Hematopoietic multipotent progenitor cell treated with erythropoietin and hydrocortisone succinate and interleukin-3 and kit ligand, for 6 days (in vitro differentiated cells): ENCODE measurements around the gene CFAP97.
"Not testable (repeated sequence)": the region's sequence is repeated elsewhere in the genome, so short reads cannot be mapped to it uniquely, and the experiment has no call there.

Experiments
- DNase-seq: peaks from one replicate; pipeline ENCODE4 v3.0.0-alpha.2; 2015

CFAP97 gene

DNA sequence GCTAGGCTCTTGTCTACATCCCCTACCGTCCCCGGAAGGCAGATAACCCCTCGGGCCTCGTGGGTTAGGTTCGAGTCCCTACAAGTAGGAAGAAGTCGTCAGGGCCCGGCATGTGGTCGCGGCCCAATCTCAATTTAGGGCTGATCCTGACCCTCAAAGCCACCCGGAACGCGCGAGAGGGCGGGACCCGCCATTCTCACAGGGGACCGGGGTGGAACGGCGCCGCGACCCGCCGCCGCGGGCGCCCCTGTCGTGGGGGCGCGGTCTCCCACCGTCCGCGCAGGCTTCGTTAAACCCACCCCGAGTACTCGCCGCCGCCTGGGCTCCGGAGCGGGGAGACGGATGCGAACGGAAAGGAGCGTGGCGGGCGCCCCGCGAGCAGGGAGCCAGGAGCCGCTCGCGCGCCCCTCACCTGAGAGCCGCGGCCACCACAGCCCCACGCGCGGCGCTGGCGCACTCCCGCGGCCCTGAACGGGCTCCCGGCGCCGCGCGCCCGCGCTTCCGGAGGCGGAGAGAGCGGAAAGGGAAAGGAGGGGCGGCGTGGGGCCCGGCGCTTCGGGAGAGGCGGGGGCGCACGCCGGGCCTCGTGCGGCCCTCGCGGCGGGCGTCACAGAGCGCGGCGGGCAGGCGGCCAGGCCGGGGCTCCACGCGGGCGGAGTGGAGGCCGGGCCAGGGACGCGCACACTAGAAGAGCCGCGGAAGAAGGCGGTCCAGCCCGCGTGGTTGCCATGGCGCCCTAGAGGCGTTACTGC lies at the start of gene CFAP97:
CFAP97 (minus strand) TSS at position 515 of the 752 bp plus-strand sequence. CDS start 12,804 bp downstream, outside the sequence.
- DNase-seq, result peak; percentile 90

DNA sequence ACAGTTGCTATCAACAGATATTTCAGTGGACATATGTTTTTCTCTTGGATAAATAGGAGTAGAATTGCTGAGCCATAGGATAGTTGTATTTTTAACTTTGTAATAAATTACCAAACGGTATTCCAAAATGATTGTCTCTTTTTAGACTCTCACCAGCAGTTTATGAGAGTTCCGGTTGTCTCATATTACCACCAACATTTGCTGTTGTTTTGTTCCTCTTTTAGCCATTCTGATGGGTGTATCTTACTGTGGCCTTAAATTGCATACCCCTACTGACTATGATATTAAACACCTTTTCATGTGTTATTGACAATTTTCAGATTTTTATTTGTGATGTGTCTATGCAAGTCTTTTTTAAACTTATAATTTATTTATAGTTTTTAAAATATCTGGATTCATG lies 45.3 kb upstream of the CFAP97 start:
- DNase-seq, result no peak

DNA sequence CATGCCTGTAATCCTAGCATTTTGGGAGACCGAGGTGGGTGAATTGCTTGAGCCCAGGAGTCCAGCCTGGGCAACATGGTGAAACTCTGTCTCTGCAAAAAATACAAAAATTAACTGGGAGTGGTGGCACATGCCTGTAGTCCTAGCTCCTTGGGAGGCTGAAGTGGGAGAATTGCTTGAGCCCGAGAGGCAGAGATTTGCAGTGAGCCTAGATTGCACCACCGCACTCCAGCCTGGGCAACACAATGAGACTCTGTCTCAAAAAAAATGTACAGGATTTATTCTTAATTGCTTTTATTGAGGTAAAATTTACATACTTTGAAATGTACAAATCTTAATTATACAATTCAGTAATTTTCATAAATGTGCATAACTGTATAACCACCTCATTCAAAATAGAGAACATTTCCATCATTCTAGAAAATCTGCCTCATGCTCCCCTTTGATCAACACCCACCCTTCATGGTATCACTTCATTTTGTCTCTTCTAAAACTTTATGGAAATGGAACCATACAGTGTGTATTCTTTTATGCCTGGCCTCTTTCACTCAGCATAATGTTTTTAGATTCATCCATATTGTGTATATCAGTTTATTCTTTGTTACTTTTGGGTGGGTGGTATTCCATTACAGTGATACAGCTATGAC lies 44.7 kb upstream of the CFAP97 start:
- DNase-seq, result no peak

DNA sequence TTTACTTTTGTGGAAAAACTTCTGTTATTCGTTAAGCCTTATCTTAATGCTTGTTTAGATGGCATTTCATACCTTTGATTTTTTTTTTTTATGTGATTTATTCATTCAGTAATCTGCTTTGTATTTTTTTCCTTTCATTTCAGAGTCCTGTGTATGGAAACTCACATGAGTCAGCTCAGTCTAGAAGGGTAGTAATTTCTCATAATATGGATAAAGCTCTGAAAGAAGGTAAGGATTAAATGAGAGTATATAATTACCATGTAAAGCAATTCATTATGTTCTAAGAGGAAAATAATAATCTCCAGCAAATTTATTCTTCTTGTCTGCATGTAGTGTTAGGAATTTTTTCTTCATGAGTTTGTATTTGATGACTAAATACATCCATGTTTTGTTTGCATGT lies 43.4 kb upstream of the CFAP97 start:
- no peak for DNase-seq

DNA sequence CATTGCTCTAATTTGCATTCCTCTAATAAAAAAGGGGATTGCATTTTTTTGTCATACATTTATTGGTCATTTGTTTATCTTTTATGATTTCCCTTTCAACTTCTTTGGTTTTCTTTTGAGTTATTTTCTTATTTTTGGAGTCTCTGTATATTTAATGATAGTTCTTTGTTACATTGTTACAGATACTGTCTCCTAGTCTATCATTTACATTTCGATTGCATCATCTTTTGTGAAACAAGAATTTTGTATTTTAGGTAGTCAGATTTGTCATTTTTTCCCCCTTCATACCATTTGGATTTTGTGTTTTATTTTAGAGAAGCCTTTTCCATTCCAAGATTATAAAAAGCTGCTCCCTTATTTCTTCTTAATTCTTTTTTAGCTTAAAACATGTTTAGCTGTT lies 42.7 kb upstream of the CFAP97 start:
- DNase-seq, result no peak

DNA sequence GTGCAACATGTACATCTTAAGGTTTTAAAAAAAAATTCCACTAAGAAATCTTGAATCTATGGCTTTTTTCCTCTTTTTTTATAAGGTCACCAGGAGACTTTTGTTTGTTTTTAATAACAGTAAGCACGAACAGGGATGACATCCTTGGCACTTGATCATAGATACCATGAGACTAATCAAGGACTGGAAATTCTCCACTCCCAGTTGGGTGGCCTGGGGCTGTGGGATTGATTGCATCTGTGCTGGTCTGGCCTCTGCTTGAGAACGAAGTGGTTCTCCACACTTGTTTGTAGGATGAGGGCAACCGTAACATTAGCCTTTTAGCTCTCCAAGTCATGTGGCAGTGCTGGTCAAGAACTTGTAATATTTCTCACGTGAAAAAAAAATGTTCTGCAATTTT lies 41.0 kb upstream of the CFAP97 start:
- no peak for DNase-seq

DNA sequence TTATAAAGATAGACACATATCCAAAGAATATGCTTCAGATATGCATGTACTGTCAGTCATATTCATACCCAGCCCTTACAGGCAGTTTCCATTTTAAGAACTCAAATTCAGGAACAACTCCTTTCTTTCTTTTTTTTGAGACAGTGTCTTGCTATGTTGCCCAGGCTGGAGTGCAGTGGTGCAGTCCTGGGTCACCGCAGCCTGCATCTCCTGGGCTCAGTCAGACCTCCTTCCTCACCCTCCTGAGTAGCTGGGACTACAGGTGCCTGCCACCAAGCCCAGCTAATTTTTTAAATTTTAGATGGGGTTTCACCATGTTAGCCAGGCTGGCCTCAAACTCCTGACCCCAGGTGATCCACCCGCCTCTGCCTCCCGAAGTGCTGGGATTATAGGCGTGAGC lies 40.1 kb upstream of the CFAP97 start:
- no peak for DNase-seq

DNA sequence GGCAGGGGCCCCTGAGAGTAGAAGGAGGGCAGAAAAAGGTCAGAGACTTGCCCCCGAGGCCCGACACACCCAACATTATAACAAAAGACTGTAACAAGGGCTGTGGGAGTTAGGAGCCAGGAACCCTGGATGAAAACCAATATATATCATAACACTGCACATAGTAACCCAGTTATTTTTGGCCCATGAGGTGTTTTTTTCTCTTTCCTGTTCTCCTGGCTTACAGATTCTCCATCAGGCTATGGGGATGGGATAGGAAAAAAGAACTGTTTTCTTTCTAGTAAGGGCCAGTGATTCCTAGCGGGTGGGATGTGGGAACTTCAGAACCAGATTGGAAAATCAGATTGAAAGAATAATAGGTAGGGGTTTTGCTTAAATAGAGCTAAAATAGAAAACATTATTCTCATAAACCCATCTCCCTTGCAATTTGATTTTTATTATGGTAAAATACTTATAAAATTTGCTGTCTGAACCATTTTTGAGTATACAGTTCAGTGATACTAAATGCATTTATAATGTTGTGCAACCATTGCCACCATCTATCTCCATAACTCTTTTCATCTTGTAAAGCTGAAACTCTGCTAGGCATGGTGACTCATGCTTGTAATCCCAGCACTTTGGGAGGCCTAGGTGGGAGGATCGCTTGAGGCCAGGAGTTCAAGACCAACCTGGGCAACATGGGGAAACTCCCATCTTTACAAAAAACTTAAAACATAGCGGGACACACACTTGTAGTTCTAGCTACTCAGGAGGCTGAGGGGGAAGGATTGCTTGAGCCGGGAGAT lies 39.1 kb upstream of the CFAP97 start:
- no peak for DNase-seq

DNA sequence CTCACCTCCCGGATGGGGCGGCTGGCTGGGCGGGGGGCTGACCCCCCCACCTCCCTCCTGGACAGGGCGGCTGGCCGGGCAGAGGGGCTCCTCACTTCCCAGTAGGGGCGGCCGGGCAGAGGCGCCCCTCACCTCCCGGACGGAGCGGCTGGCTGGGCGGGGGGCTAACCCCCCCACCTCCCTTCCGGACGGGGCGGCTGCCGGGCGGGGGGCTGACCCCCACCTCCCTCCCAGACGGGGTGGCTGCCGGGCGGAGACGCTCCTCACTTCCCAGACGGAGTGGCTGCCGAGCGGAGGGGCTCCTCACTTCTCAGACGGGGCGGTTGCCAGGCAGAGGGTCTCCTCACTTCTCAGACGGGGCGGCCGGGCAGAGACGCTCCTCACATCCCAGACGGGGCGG lies 36.7 kb upstream of the CFAP97 start:
- DNase-seq, result not testable (repeated sequence)

DNA sequence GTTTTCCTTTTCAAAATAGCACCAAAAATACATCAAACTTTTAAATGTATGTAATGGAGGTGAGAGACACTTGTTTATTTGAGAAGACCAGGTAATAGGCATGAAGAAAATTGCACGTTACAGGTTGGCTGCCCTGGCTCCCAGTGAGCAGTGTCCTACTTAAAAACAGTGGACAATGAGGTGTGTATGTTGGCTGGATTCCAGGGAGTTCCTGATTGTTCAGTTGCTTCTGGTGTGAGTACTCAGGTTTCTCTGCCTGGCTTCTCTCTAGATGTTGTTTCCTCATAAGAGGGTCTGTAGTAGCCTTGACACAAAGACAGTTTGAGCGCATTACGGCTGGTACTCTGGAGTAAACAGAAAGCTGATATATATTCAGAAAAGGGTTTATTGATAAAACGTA lies 35.0 kb upstream of the CFAP97 start:
- no peak for DNase-seq

DNA sequence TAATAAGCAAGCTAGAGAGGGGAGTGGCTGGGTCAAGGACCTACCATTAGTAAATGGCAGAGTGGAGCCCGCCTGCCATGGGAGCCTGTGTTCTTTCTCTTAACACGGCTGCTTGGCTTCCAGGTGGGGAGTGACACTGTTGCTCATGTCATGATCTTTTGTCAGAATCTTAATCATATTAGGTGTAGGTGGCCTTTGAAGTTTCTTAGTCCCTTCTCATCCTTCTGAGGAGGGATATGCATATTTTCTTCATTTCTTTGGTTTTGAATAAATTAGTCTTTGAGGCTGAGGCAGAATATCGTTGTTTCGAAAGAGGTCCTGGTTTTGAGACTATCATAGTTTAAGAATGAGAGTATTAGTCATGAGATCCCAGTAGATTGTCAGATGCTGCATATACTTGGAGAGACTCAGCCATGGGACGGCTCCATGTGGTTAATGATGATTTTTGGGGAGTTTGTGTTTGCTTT lies 34.4 kb upstream of the CFAP97 start:
- DNase-seq, result no peak

DNA sequence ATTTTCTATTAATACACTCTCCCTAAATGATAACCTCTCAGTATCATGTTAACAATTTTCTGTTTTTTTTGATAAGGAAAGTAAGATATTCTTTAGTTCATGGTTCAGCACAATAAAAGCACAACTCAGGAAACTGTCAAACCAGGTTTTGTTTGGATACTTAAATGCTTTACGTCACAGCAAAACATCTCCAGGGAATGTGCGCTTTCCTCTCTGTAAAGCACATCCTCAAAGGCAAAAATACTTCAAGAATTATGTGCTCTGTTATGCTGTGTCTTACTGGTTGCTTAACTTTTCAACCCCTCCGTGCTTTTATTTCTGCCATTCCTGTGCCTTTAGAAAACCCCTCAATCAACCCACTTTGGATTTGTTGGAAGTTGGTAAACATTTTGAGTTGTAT lies 33.4 kb upstream of the CFAP97 start:
- no peak for DNase-seq

DNA sequence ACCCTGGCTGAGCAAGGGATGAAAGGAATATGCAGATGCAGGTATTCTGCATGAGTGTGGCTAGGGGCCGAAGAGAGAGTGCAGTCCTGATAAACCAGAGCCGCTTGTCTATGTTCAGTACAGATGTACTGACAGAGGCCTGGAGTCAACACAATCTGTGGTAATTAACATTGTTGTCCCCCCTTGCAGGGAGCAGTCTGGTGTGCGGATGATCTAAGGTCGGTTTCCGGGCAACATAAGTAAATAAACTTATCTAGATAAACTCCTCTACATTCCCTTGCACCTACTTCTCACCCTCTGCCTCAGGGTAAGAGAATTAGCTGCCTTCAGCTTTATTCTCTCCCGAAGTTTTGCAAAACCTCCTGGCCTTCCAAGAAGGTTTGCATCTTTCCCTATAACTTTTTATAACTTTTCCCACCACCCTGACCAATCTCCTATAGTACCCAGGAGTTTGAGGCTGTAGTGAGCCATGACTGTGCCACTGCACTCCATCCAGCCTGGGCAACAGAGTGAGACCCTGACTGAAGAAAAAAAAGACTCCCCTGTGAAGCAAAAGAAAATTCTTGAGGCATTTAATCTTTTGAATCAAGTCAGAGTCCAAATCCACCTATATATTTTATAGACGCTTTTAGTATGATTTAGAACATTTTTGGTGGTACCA lies 32.2 kb upstream of the CFAP97 start:
- no peak for DNase-seq

DNA sequence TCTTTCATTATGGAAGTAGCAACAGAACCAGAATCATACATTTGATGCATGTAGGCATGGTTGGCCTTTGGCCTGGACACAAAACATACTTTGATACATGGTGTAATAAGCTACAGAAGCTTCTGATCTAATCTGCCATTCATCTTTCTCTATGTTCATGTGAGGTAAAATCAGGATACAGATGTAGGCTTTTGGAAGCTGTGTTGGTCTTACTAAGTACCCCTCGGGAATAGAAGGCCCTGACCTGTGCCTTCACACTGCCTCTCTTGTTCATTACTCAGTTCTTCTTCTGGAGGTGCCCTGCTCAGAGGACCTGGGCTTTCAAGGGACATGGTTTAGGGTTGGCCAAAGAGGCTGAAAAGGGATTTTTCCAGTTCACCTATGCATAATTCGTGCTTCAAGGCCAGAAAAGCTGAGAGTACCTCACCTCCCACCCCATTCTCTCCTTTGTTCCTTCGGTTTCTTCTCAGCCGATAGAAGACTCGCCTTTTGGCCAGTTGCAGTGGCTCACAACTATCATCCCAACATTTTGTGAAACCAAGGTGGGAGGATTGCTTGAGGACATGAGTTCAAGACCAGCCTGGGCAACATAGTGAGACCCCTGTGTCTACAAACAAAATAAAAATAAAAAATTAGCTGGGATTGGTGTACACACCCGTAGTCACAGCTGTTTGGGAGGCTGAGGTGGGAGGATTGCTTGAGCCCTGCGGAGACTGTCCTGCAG lies 31.5 kb upstream of the CFAP97 start:
- no peak for DNase-seq

DNA sequence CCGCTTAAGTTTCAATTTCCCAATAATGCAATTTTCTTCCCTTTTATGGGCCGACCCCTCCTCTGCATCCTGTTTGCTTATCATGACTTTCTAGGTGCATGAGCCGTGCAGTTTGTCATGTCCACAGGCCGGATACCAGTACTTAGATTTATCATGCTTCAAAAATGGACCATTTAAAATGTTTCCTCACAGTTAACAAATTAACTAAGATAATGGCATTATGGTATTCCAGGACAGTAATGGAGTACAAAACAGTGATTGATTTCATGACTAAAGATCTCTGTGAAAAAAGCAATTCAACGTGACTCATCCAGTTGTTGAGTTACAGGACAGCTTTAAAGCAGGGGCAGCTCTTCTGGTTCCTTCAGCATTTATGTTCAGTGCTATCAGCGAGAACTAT lies 28.6 kb upstream of the CFAP97 start:
- DNase-seq, result no peak

DNA sequence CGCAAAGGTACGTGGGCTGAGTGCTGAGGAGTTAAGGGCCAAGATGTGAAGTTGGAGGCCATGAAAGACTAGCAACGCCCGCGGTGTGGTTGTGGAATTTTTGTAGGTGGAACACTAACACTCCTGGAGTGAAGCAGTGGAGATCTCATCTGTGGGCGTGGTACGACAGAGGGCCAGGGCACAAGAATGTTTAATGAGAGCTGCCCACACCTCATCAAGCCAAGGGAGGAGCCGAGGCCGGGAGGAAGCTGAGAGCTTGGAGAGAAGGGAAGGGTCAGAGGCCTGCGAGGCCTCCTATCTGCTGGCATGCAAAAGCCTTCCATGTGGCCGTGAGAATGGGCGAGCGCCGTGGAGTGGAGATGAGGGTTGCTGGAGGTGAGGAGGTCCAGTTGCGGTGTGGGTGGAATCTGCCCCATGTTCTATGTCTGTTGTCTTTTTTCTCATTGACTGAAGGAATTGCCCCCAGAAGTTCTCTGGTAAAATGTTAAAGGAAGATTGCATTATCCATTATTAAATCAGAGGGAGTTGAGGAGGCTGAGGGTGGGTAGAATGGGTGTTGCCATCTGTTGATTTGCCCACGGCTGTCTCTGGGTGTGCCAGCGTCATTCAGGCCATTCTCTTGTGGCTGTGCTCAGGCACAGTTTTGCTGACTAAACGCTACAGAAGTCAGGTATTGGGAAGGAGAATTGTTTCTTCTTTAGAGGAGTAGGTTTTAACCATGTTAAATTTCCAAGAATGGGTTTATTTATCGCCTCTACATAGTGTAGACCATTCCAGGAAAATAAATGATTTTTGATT lies 25.4 kb upstream of the CFAP97 start:
- no peak for DNase-seq

DNA sequence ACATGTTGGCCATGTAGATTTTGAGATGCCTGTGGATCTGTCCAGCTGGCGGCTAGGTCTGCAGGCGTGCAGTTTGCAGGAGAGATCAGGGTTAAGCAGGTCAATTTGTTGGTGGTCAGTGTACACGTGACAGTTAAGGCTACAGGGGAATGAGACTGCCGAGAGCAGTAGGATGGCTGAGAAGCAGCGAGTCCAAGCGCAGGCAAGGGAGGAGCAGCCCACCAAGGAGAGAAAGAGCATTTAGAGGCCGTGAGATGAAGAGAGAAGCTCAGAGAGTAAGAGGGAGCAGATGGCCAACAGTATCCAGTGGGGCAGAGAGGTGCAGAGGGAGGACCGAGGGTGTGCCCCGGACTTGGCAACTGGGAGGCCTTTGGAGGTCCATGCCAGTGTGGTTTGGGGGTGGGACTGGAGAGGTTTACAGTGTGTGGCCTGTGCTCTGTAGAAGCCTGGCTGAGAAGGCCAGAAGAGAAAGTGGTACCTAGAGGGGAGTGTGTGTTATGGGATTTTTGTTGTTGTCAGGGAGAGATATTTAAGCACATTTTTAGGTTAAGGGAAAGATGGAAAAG lies 24.0 kb upstream of the CFAP97 start:
- no peak for DNase-seq

DNA sequence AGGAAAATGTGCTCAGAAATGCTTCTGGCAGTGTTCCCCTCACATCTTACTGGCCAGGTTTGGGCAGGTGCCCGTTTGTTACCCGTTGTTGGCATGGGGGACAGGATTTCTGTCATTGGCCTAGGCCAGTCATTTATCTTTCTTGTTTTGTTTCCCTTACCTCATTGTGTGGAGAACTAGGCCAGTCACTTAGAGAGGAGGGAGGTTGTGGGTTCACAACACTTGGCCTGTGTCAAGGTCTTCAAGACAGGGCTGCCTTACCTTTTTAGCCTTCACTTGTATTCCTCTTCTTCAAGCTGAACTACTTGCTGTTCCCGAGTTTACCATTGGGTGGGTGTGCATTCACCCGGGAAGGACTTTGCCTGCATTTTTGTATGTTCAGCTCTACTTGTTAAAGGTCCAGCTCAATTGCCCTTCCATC lies 23.3 kb upstream of the CFAP97 start:
- DNase-seq, result peak; percentile 11

DNA sequence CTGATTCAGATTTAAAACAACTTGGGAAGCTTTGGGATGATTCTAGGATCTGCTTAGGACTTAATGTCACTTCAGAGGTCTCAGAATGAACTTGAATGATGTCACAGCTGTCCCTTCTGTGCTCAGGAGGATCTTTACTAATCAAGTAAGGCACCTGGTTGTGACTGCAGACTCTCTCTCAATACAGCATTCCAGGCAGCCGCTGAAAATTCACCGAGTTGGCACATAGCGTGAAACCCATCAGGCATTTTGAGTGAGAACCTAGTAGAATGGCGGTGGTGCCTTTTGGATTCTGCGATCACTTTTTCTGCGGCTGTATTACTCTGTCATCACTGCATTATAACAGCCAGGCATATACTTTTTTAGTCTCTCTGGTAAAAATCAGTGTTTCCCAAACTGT lies 22.1 kb upstream of the CFAP97 start:
- DNase-seq, result no peak

DNA sequence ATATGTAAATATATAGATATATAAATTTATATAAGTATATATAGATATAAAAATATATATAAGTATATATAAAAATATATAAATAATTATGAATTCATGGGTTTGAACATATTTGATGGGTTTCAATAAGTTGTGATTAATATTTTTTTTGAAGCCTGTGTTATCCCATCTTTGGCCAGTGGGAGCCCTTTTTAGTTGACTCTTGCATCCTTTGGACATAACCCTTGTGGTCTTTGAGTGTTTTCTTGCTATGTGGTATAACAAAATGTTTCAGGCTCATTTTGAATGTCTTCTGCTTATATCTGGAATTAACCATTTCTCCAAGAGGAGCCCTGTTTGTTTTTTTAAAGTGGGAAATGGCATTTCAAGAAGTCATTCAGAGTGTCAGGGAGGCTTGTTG lies 20.8 kb upstream of the CFAP97 start:
- no peak for DNase-seq

DNA sequence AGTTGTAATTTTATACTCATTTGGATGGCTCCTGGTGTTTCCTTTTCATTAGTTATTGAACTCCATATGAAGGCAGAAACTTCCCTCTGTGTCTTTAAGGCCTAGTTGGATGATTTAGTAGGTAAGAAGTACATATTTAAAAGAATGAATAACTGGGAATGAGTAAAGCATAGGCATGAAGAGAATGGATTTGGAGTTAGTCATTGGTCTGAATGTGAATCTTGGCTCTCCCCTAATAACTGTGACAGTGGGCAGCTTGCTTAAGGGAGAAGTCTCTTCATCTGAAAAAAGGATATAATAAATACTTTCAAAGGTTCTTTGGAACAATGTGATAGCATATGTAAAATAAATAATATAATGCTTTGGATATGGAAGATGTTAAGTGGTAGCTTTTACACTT lies 18.8 kb upstream of the CFAP97 start:
- DNase-seq, result no peak
